GM12878 (cell line): ENCODE data around the gene COL8A2. TPM values are rescaled to one million over a fixed set of nuclear protein-coding genes. Genes with fewer than 3 reads are reported as not detected.
A peak's percentile ranks its signal among the peaks of the same experiment; 100 is the strongest.

Source experiments
- ATAC-seq: fragments of 200-7000 bp; cut with Tn5 transposase; 3 replicates; pipeline ENCODE4 v1.9.1; 2020; ENCODE audit warnings: mild to moderate bottlenecking, moderate library complexity
- BruUV-seq: library from RNA; stranded (reverse); fragments of 400-500 nt; replicated peaks from 2 replicates; lab custom pipeline; 2021; lab: Mats Ljungman, UMichigan
- CTCF ChIA-PET: fragments of 300-600 bp; sonication (Branson Sonifier 250); formaldehyde crosslinking; extraction: SDS; loops from one replicate; lab custom pipeline; 2021; ENCODE audit warnings: inconsistent platforms; lab: Yijun Ruan, JAX
- POLR2A ChIA-PET: fragments of 350-600 bp; formaldehyde crosslinking; extraction: SDS; loops from one replicate; lab custom pipeline; 2021; ENCODE audit warnings: inconsistent platforms; lab: Charles Lee
- RAD21 ChIA-PET: fragments of 300-600 bp; sonication (Branson Sonifier 250); formaldehyde crosslinking; loops from one replicate; lab custom pipeline; 2023; ENCODE audit warnings: antibody characterized with exemption; ENCODE audit not compliant: unreplicated experiment; lab: Charles Lee
- SMC1A ChIA-PET: fragments of 300-600 bp; sonication (Branson Sonifier 250); formaldehyde crosslinking; loops from one replicate; lab custom pipeline; 2023; ENCODE audit not compliant: unreplicated experiment, uncharacterized antibody; lab: Charles Lee
- DNase-seq: peaks from one replicate; pipeline ENCODE4 v3.0.0-alpha.2; 2011; ENCODE audit warnings: low read depth, low spot score
- FAIRE-seq: peaks from 3 replicates; lab custom pipeline; 2011; peaks lifted over from hg19 to GRCh38; lab: Jason Lieb, UNC
- H2AFZ ChIP-seq: 2 replicates; pipeline ENCODE4 v1.6.0; 2011; ENCODE audit warnings: low read depth, low read length, control low read depth; ENCODE audit not compliant: control insufficient read depth
- H3K27ac ChIP-seq: 2 replicates; pipeline ENCODE4 v1.5.1; 2011; ENCODE audit warnings: control low read depth; ENCODE audit not compliant: control insufficient read depth, insufficient read depth
- H3K27me3 ChIP-seq, 2 experiments: replicated peaks in 1 of 2; 2 replicates each; pipeline versions ENCODE4 v1.6.0 to v1.6.1; 2011; ENCODE audit warnings: low read length in 1 of 2; ENCODE audit not compliant: control insufficient read depth in 2 of 2, insufficient read depth in 2 of 2
- H3K36me3 ChIP-seq, 2 experiments: 2 replicates each; pipeline ENCODE4 v1.5.1; 2011; ENCODE audit warnings: low read length in 1 of 2; ENCODE audit not compliant: control insufficient read depth in 2 of 2, insufficient read depth in 2 of 2
- H3K4me1 ChIP-seq: 2 replicates; pipeline ENCODE4 v1.6.1; 2011; ENCODE audit warnings: mild to moderate bottlenecking, low read length, moderate library complexity, mixed read lengths; ENCODE audit not compliant: control insufficient read depth, insufficient read depth
- H3K4me2 ChIP-seq: 2 replicates; pipeline ENCODE4 v1.6.0; 2011; ENCODE audit warnings: control low read depth; ENCODE audit not compliant: control insufficient read depth, insufficient read depth
- H3K4me3 ChIP-seq: fragments of 200-600 bp; sonication (generic); 2 replicates; pipeline ENCODE4 v1.5.1; 2016
- H3K79me2 ChIP-seq: 2 replicates; pipeline ENCODE4 v1.6.0; 2011; ENCODE audit warnings: low read length; ENCODE audit not compliant: control insufficient read depth, insufficient read depth
- H3K9ac ChIP-seq: 2 replicates; pipeline ENCODE4 v1.8.0; 2011; ENCODE audit warnings: low read length, control low read depth, mixed read lengths; ENCODE audit not compliant: control insufficient read depth, insufficient read depth
- H3K9me3 ChIP-seq: replicated peaks from 3 replicates; pipeline ENCODE4 v1.5.1; 2011; ENCODE audit warnings: mild to moderate bottlenecking, low read length; ENCODE audit not compliant: control insufficient read depth, insufficient read depth
- H4K20me1 ChIP-seq: 2 replicates; pipeline ENCODE4 v1.6.0; 2011; ENCODE audit not compliant: control insufficient read depth, insufficient read depth
- CEBPB ChIP-seq, 2 experiments: fragments of 150-350 bp in 1 of 2; IDR thresholded peaks; 2 replicates each; pipeline ENCODE4 v1.6.1; 2012 to 2014; ENCODE audit warnings: low read depth in 2 of 2, low read length in 2 of 2, borderline replicate concordance in 1 of 2, inconsistent platforms in 1 of 2
- USF1 ChIP-seq: IDR thresholded peaks from 2 replicates; pipeline ENCODE4 v1.6.1; 2011; ENCODE audit warnings: borderline replicate concordance, low read depth, mild to moderate bottlenecking, moderate library complexity, mixed read lengths, low read length; ENCODE audit not compliant: insufficient read depth; ENCODE audit errors: extremely low read length
- WGBS: methylation state at CpG from one replicate; pipeline ENCODE4 v1.1.6; 2016; ENCODE audit warnings: low lambda C conversion rate; ENCODE audit not compliant: insufficient replicate concordance, insufficient coverage; ENCODE audit errors: missing lambda C conversion rate; 5-methylcytosine and 5-hydroxymethylcytosine counted together
- in situ Hi-C: fragments of 300-500 bp; cut with MboI; formaldehyde crosslinking; loops from 9 replicates; pipeline ENCODE4 v1.14.3; 2018; ENCODE audit warnings: mixed read lengths
- intact Hi-C: fragments of 100-400 bp; cut with micrococcal nuclease; formaldehyde crosslinking; loops from one replicate; pipeline ENCODE4 v1.14.2; 2022; ENCODE audit not compliant: unreplicated experiment
- polyA plus RNA-seq, 11 experiments: library from polyadenylated mRNA; depleted of rRNA in 4 of 11; unstranded in 6 of 11; stranded (reverse) in 5 of 11; fragments of >200 nt; fragmentation: Nextera tagmentation in 4 of 11; fragmentation: Illumina TruSeq in 1 of 11; extraction: Ambion mirVana in 4 of 11; extraction: Trizol in 1 of 11; gene quantifications; 1 replicate in 1 of 11; 2 replicates in 10 of 11; pipeline versions ENCODE4 v1.2.1 to v1.2.3, GENCODE V29; 2011 to 2016; ENCODE audit warnings: inconsistent platforms in 2 of 11, missing spikeins in 2 of 11, low read depth in 1 of 11
- total RNA-seq, 4 experiments: library from RNA; depleted of rRNA in 3 of 4; stranded (reverse); fragments of >200 nt in 3 of 4; fragmentation: Illumina TruSeq in 1 of 4; extraction: Trizol in 1 of 4; gene quantifications; 2 replicates each; pipeline versions ENCODE4 v1.2.1 to v1.2.3, GENCODE V29; 2013 to 2021

COL8A2 gene
- total and polyA plus RNA-seq, 10 of the 15 experiments (the other 5 are each of a cell fraction or from before 2014, with no cell fraction given) = 0.01 TPM; not detected in 9

GRCh38 chr1:36168514-36168913, 43.5 kb upstream of the COL8A2 start:
- H3K9ac ChIP-seq = no peak overlapping the region
- H3K9me3 ChIP-seq = no peaks in the 10 kb centered on the region
- no peak overlapping the region for H3K4me3 ChIP-seq
- peaks cover 9% of the 10 kb centered on the region for H3K4me1 ChIP-seq
- WGBS = 100% methylated on average over 3 of the region's 3 CpGs
- no peaks in the 10 kb centered on the region; the same call in 1 of the 2 replicates for H4K20me1 ChIP-seq
- peaks cover 36% of the 10 kb centered on the region for H3K79me2 ChIP-seq
- no peak overlapping the region for H3K27ac ChIP-seq
- ChIA-PET SMC1A (interaction anchor here (1.9 kb wide), 1 partner anchor 19 kb away, joined by 5 read pairs; the partner anchor contains the start of gene TRAPPC3), RAD21 (no interaction called here), CTCF (interaction anchor here (2.9 kb wide), 1 partner anchor 20 kb away, joined by 14 read pairs; no protein-coding TSS in a partner anchor), POLR2A (interaction anchor here (0.7 to 1.6 kb wide), 2 partner anchors 8 to 23 kb away, joined by 3 to 6 read pairs; no protein-coding TSS in a partner anchor)
- DNase-seq (no peak), FAIRE-seq (no peak), ATAC-seq (no peak)
- no peak overlapping the region for H2AFZ ChIP-seq
- intact Hi-C loops = no loop called here
- BruUV-seq = no TSS peak
- no peaks in the 10 kb centered on the region for H3K27me3 ChIP-seq
- H3K36me3 ChIP-seq = peaks cover 6 to 24% of the 10 kb centered on the region in 2 experiments
- in situ Hi-C loops = no loop called here
- TF ChIP-seq USF1 = no peak
- TF ChIP-seq CEBPB (IDR thresholded peaks at IDR 0.05; ENCODE audit: borderline replicate concordance in 1 of 2, low read depth in 2 of 2, low read length in 2 of 2) = peak in 1 of 2 experiments; percentile 8; a peak in 1 of 4 replicates
- TF ChIP-seq, all 136 proteins: peak for 1
- no peak overlapping the region for H3K4me2 ChIP-seq
